ENCODE results near the gene ABLIM3.
"Not testable (repeated sequence)": the region's sequence is repeated elsewhere in the genome, so short reads cannot be mapped to it uniquely, and the experiment has no call there.

ABLIM3 gene

GRCh38 chr5:149160291-149160787, 19.0 kb downstream of the ABLIM3 start:
- no peak for DNase-seq

GRCh38 chr5:149161026-149161687, 19.9 kb downstream of the ABLIM3 start:
- DNase-seq, result no peak

- DNase-seq, result no peak
Measured at GRCh38 chr5:149161850-149162249, 20.6 kb downstream of the ABLIM3 start.

- DNase-seq, result no peak
Measured at GRCh38 chr5:149162401-149163084, 21.2 kb downstream of the ABLIM3 start.

GRCh38 chr5:149164731-149165130, 23.4 kb downstream of the ABLIM3 start:
- no peak for DNase-seq

- no peak for DNase-seq
Measured at GRCh38 chr5:149166128-149166527, 24.8 kb downstream of the ABLIM3 start.

GRCh38 chr5:149166591-149167100, 25.4 kb downstream of the ABLIM3 start:
- no peak for DNase-seq

GRCh38 chr5:149168276-149168906, 27.1 kb downstream of the ABLIM3 start:
- DNase-seq, result no peak

GRCh38 chr5:149170299-149170698, 29.0 kb downstream of the ABLIM3 start:
- DNase-seq, result no peak

GRCh38 chr5:149172261-149172660, 31.0 kb downstream of the ABLIM3 start:
- DNase-seq, result no peak

- DNase-seq, result no peak
Measured at GRCh38 chr5:149172709-149173505, 31.6 kb downstream of the ABLIM3 start.

GRCh38 chr5:149174847-149175234, 33.5 kb downstream of the ABLIM3 start:
- no peak for DNase-seq

- DNase-seq, result no peak
Measured at GRCh38 chr5:149175346-149176105, 34.2 kb downstream of the ABLIM3 start.

GRCh38 chr5:149177339-149177843, 36.1 kb downstream of the ABLIM3 start:
- no peak for DNase-seq

GRCh38 chr5:149177911-149178565, 36.7 kb downstream of the ABLIM3 start:
- no peak for DNase-seq

- no peak for DNase-seq
Measured at GRCh38 chr5:149181732-149182131, 40.4 kb downstream of the ABLIM3 start.

- no peak for DNase-seq
Measured at GRCh38 chr5:149182241-149182640, 40.9 kb downstream of the ABLIM3 start.

- DNase-seq, result no peak
Measured at GRCh38 chr5:149185067-149185466, 43.8 kb downstream of the ABLIM3 start.

GRCh38 chr5:149186506-149186905, 45.2 kb downstream of the ABLIM3 start:
- DNase-seq, result no peak

- DNase-seq, result not testable (repeated sequence)
Measured at GRCh38 chr5:149187617-149188016, 46.3 kb downstream of the ABLIM3 start.

- DNase-seq, result no peak
Measured at GRCh38 chr5:149188383-149188782, 47.1 kb downstream of the ABLIM3 start.

All from activated CD4-positive, CD25-positive, alpha-beta regulatory T cell (primary cell).